OCI-LY7 (cell line): ENCODE measurements around the gene HCN1. TPM values are rescaled to one million over a fixed set of nuclear protein-coding genes. Genes with fewer than 3 reads are reported as not detected.

Experiments used
- BruUV-seq: library from RNA; stranded (reverse); fragments of 400-500 nt; replicated peaks from 2 replicates; lab custom pipeline; 2021; lab: Mats Ljungman, UMichigan
- CTCF ChIA-PET: fragments of 300-600 bp; sonication (Branson Sonifier 250); formaldehyde crosslinking; loops from one replicate; lab custom pipeline; 2022; ENCODE audit warnings: antibody characterized with exemption; ENCODE audit not compliant: unreplicated experiment; lab: Charles Lee
- POLR2A ChIA-PET: fragments of 300-600 bp; sonication (Branson Sonifier 250); formaldehyde crosslinking; loops from one replicate; lab custom pipeline; 2022; ENCODE audit warnings: antibody characterized with exemption; lab: Charles Lee
- DNase-seq: peaks from one replicate; pipeline ENCODE4 v3.0.0-alpha.2; 2015; ENCODE audit warnings: low spot score
- H2AFZ ChIP-seq: fragments of 200-600 bp; sonication (generic), shearing (Covaris generic); 2 replicates; pipeline ENCODE4 v1.6.1; 2014; ENCODE audit warnings: mild to moderate bottlenecking, antibody characterized with exemption, low read length, moderate library complexity
- H3K27ac ChIP-seq: fragments of 200-600 bp; sonication (generic); 2 replicates; pipeline ENCODE4 v1.5.1; 2014; ENCODE audit warnings: mixed run types, low read depth, mild to moderate bottlenecking, moderate library complexity, low read length, inconsistent platforms; ENCODE audit not compliant: poor library complexity, severe bottlenecking
- H3K36me3 ChIP-seq: fragments of 200-600 bp; sonication (generic); 2 replicates; pipeline ENCODE4 v1.6.1; 2014; ENCODE audit warnings: mild to moderate bottlenecking, antibody characterized with exemption, low read length, moderate library complexity, mixed read lengths; ENCODE audit not compliant: insufficient read depth
- H3K4me1 ChIP-seq: fragments of 200-600 bp; sonication (generic); 2 replicates; pipeline ENCODE4 v1.5.1; 2014; ENCODE audit warnings: mild to moderate bottlenecking, low read length; ENCODE audit not compliant: insufficient read depth, poor library complexity, severe bottlenecking
- H3K4me2 ChIP-seq: fragments of 200-600 bp; sonication (generic); 2 replicates; pipeline ENCODE4 v1.6.1; 2014; ENCODE audit warnings: mild to moderate bottlenecking, low read length
- H3K4me3 ChIP-seq: fragments of 200-600 bp; sonication (generic); 2 replicates; pipeline ENCODE4 v1.5.1; 2014; ENCODE audit warnings: mild to moderate bottlenecking, low read depth, low read length; ENCODE audit not compliant: poor library complexity, severe bottlenecking
- H3K79me2 ChIP-seq: fragments of 200-600 bp; sonication (generic); 2 replicates; pipeline ENCODE4 v1.6.1; 2016; ENCODE audit warnings: low read depth, mild to moderate bottlenecking, low read length, moderate library complexity, mixed read lengths; ENCODE audit not compliant: insufficient read depth
- H3K9me2 ChIP-seq: fragments of 200-600 bp; sonication (generic); 2 replicates; pipeline ENCODE4 v1.6.1; 2016; ENCODE audit warnings: mild to moderate bottlenecking, low read length, mixed read lengths; ENCODE audit not compliant: insufficient read depth
- H3K9me3 ChIP-seq: fragments of 200-600 bp; sonication (generic); 2 replicates; pipeline ENCODE4 v1.6.1; 2014; ENCODE audit warnings: mild to moderate bottlenecking, mixed run types, low read length, mixed read lengths
- H4K20me1 ChIP-seq: fragments of 200-600 bp; sonication (generic); 2 replicates; pipeline ENCODE4 v1.6.1; 2014; ENCODE audit warnings: mild to moderate bottlenecking, antibody characterized with exemption, low read length, moderate library complexity, mixed read lengths; ENCODE audit not compliant: insufficient read depth
- CTCF ChIP-seq: fragments of 200-600 bp; sonication (generic); conservative IDR thresholded peaks from 2 replicates; pipeline ENCODE4 v1.5.1; 2014; ENCODE audit warnings: mild to moderate bottlenecking, antibody characterized with exemption, low read length, moderate library complexity, mixed read lengths
- EZH2phosphoT487 ChIP-seq: fragments of 200-600 bp; sonication (generic); IDR thresholded peaks from 2 replicates; pipeline ENCODE4 v1.6.1; 2018; ENCODE audit warnings: low read depth, borderline replicate concordance, mild to moderate bottlenecking, mixed run types, antibody characterized with exemption, low read length, moderate library complexity, mixed read lengths
- intact Hi-C: fragments of 100-400 bp; cut with micrococcal nuclease; formaldehyde crosslinking; loops from one replicate; pipeline ENCODE4 v1.10.0; 2022; ENCODE audit not compliant: unreplicated experiment
- total RNA-seq, 2 experiments: library from RNA; depleted of rRNA in 1 of 2; stranded (reverse); fragments of >200 nt in 1 of 2; shearing (Covaris generic) in 1 of 2; gene quantifications; 2 replicates each; pipeline ENCODE4 v1.2.3, GENCODE V29; 2014 to 2022

The HCN1 gene
- total RNA-seq, 2 experiments from 2014 or later: not detected

GRCh38 chr5:45694971-45695803 is 993 bp downstream of the HCN1 start:
- H3K4me1 ChIP-seq: no peaks in the 10 kb centered on the region
- no peaks in the 10 kb centered on the region for H3K36me3 ChIP-seq
- H3K9me3 ChIP-seq: 0 out of 2 replicates have a peak, but pooled peaks cover 5% of the 10 kb centered on the region
- ChIA-PET POLR2A (no interaction called here), CTCF (no interaction called here)
- H3K9me2 ChIP-seq: no peaks in the 10 kb centered on the region
- TF ChIP-seq CTCF (no peak), EZH2phosphoT487 (no peak)
- no peaks in the 10 kb centered on the region for H3K79me2 ChIP-seq
- H3K27ac ChIP-seq: no peak overlapping the region
- no peaks in the 10 kb centered on the region for H4K20me1 ChIP-seq
- intact Hi-C loops: no loop called here
- no peak overlapping the region for H3K4me2 ChIP-seq
- DNase-seq: no peak
- H3K4me3 ChIP-seq: no peak overlapping the region
- BruUV-seq: no TSS peak
- no peak overlapping the region for H2AFZ ChIP-seq

GRCh38 chr5:45694255-45694814 is 1.8 kb downstream of the HCN1 start:
- intact Hi-C loops: no loop called here
- TF ChIP-seq EZH2phosphoT487 (no peak), CTCF (no peak)
- CTCF ChIA-PET: no interaction called here
- H3K9me2 ChIP-seq: no peaks in the 10 kb centered on the region
- 0 out of 2 replicates have a peak, but pooled peaks cover 5% of the 10 kb centered on the region for H3K9me3 ChIP-seq
- H3K4me1 ChIP-seq: no peaks in the 10 kb centered on the region
- POLR2A ChIA-PET: no interaction called here
- no peak overlapping the region for H3K27ac ChIP-seq
- H2AFZ ChIP-seq: no peak overlapping the region
- H3K36me3 ChIP-seq: no peaks in the 10 kb centered on the region
- BruUV-seq: no TSS peak
- H4K20me1 ChIP-seq: no peaks in the 10 kb centered on the region
- H3K4me2 ChIP-seq: no peak overlapping the region
- no peak for DNase-seq
- H3K79me2 ChIP-seq: no peaks in the 10 kb centered on the region
- no peak overlapping the region for H3K4me3 ChIP-seq

GRCh38 chr5:45692481-45692880 is 3.7 kb downstream of the HCN1 start:
- Histone ChIP-seq H3K27ac (no peak overlapping the region), H3K36me3 (no peaks in the 10 kb centered on the region), H3K4me1 (no peaks in the 10 kb centered on the region), H2AFZ (no peak overlapping the region), H4K20me1 (no peaks in the 10 kb centered on the region), H3K79me2 (no peaks in the 10 kb centered on the region), H3K9me3 (no peaks in the 10 kb centered on the region), H3K9me2 (no peaks in the 10 kb centered on the region), H3K4me3 (no peak overlapping the region), H3K4me2 (no peak overlapping the region)
- DNase-seq: no peak
- ChIA-PET POLR2A (interaction anchor here (0.9 to 1.1 kb wide), 2 partner anchors 14 to 19 kb away, joined by 4 read pairs; no protein-coding TSS in a partner anchor), CTCF (no interaction called here)
- no TSS peak for BruUV-seq
- no peak for TF ChIP-seq CTCF
- TF ChIP-seq EZH2phosphoT487: no peak
- intact Hi-C loops: no loop called here
